Stomach (tissue), 9 donors: ENCODE results near the gene MUC22. TPM values are rescaled to one million over a fixed set of nuclear protein-coding genes. Genes with fewer than 3 reads are reported as not detected.
"Not testable (repeated sequence)": the region's sequence is repeated elsewhere in the genome, so short reads cannot be mapped to it uniquely, and the experiment has no call there.

ENCODE experiments used
- DNase-seq, 2 donors: peaks; one replicate each; pipeline versions ENCODE4 v3.0.0 to v3.0.0-alpha.2; 2013 to 2019
- H3K27ac ChIP-seq, 5 donors: fragments of 200-600 bp in 4 of 5; sonication (generic) in 4 of 5; one replicate each; pipeline ENCODE4 v1.5.1; 2013 to 2019; ENCODE audit warnings: mild to moderate bottlenecking in 1 of 5, moderate library complexity in 1 of 5
- H3K27me3 ChIP-seq, 3 donors: fragments of 200-600 bp; sonication (generic); one replicate each; pipeline ENCODE4 v1.5.1; 2017 to 2019; ENCODE audit warnings: mixed run types in 1 of 3
- H3K36me3 ChIP-seq, 4 donors: fragments of 200-600 bp; sonication (generic); 1 replicate in 3 of 4; 2 replicates in 1 of 4; pipeline ENCODE4 v1.5.1; 2016 to 2019
- H3K4me1 ChIP-seq, 4 donors: fragments of 200-600 bp; sonication (generic); one replicate each; pipeline ENCODE4 v1.5.1; 2016 to 2019
- H3K4me3 ChIP-seq, 4 donors: fragments of 200-600 bp; sonication (generic) in 3 of 4; one replicate each; pipeline ENCODE4 v1.5.1; 2016 to 2019; ENCODE audit warnings: mild to moderate bottlenecking in 1 of 4
- H3K9me3 ChIP-seq, 4 donors: fragments of 200-600 bp; sonication (generic); one replicate each; pipeline ENCODE4 v1.5.1; 2016 to 2019
- CTCF ChIP-seq, 7 experiments: fragments of 450-650 bp in 4 of 7; fragments of 200-600 bp in 3 of 7; sonication (generic) in 3 of 7; IDR thresholded peaks; one replicate each; pipeline ENCODE4 v1.5.1; 2016 to 2019; ENCODE audit warnings: antibody characterized with exemption in 7 of 7, control low read depth in 2 of 7, mild to moderate bottlenecking in 1 of 7
- EP300 ChIP-seq: sonication (generic); formaldehyde crosslinking; IDR thresholded peaks from one replicate; pipeline ENCODE4 v1.6.1; 2017; ENCODE audit warnings: antibody characterized with exemption
- POLR2A ChIP-seq, 4 donors: fragments of 450-650 bp; IDR thresholded peaks; one replicate each; pipeline ENCODE4 v1.6.1; 2016; ENCODE audit warnings: antibody characterized with exemption in 4 of 4, control low read depth in 2 of 4, mild to moderate bottlenecking in 1 of 4, moderate library complexity in 1 of 4
- POLR2AphosphoS5 ChIP-seq, 3 donors: sonication (generic); formaldehyde crosslinking; IDR thresholded peaks; one replicate each; pipeline ENCODE4 v1.6.1; 2016; ENCODE audit warnings: antibody characterized with exemption in 3 of 3
- WGBS, 5 donors: extraction: QIAGEN DNeasy Blood & Tissue Kit in 3 of 5; methylation state at CpG; one replicate each; pipeline versions ENCODE4 v1.1.5 to v1.1.7; 2013 to 2018; 5-methylcytosine and 5-hydroxymethylcytosine counted together
- intact Hi-C: fragments of 100-400 bp; cut with DNase I; formaldehyde crosslinking; loops from one replicate; pipeline ENCODE4 v1.15.1; 2023; ENCODE audit warnings: low total_unique reads
- polyA plus RNA-seq, 3 donors: library from polyadenylated mRNA; stranded (reverse); fragments of 200-250 nt; gene quantifications; one replicate each; pipeline ENCODE4 v1.2.3, GENCODE V29; 2013
- total RNA-seq, 5 donors: library from RNA; depleted of rRNA; stranded (reverse); fragments of >200 nt; gene quantifications; one replicate each; pipeline versions ENCODE4 v1.1.0 to v1.2.3, GENCODE V29; 2014 to 2016
- donor health status: healthy with polysubstance abuse.
- donor health status: Bipolar disorder and iron deficiency.
- donor health status: healthy.

Gene MUC22
- total and polyA plus RNA-seq, 8 donors = 0.65 TPM; not detected in 7

GRCh38 chr6:31063906-31064435 lies 53.7 kb downstream of the MUC22 start:
- TF ChIP-seq POLR2A (IDR thresholded peaks at IDR 0.05) = no peak
- no peak for TF ChIP-seq POLR2AphosphoS5 (IDR thresholded peaks at IDR 0.05)
- TF ChIP-seq CTCF (IDR thresholded peaks at IDR 0.05) = no peak
- no peak for TF ChIP-seq EP300
- intact Hi-C loops = no loop called here
- no peak overlapping the region for H3K4me3 ChIP-seq

GRCh38 chr6:31065556-31065955 lies 55.3 kb downstream of the MUC22 start:
- TF ChIP-seq EP300 (no peak), POLR2A (IDR thresholded peaks at IDR 0.05) (no peak), POLR2AphosphoS5 (IDR thresholded peaks at IDR 0.05) (no peak), CTCF (IDR thresholded peaks at IDR 0.05) (no peak)
- H3K36me3 ChIP-seq = no peaks in the 10 kb centered on the region
- intact Hi-C loops = no loop called here
- no peak for DNase-seq
- H3K4me3 ChIP-seq = no peak overlapping the region
- no peak overlapping the region for H3K27ac ChIP-seq
- H3K27me3 ChIP-seq = no peaks in the 10 kb centered on the region
- H3K9me3 ChIP-seq = no peaks in the 10 kb centered on the region
- H3K4me1 ChIP-seq = peaks cover 0 to 9% (median 0%) of the 10 kb centered on the region in 4 donors
- WGBS, 5 donors = 49 to 79% (median 62%) methylated on average over 2 of the region's 2 CpGs

More at GRCh38 chr6:31063906-31064435, 53.7 kb downstream of the MUC22 start:
- no peaks in the 10 kb centered on the region for H3K9me3 ChIP-seq
- no peaks in the 10 kb centered on the region for H3K36me3 ChIP-seq
- H3K27me3 ChIP-seq = no peaks in the 10 kb centered on the region
- H3K27ac ChIP-seq = no peak overlapping the region
- H3K4me1 ChIP-seq = peaks cover 0 to 7% (median 0%) of the 10 kb centered on the region in 4 donors
- DNase-seq = no peak
- 67 to 81% (median 70%) methylated on average over 7 of the region's 7 CpGs for WGBS, 5 donors

GRCh38 chr6:31067028-31067427 lies 56.8 kb downstream of the MUC22 start:
- intact Hi-C loops, DNase-seq, H3K4me1 ChIP-seq, H3K36me3 ChIP-seq, H3K27me3 ChIP-seq, H3K27ac ChIP-seq, H3K4me3 ChIP-seq, H3K9me3 ChIP-seq: not testable (repeated sequence)
- WGBS, 5 donors = 82 to 94% (median 87%) methylated on average over 7 to 24 of the region's 32 CpGs

- H3K4me1 ChIP-seq = peaks cover 0 to 18% (median 7%) of the 10 kb centered on the region in 4 donors
- intact Hi-C loops, DNase-seq, H3K27me3 ChIP-seq, H3K9me3 ChIP-seq, H3K27ac ChIP-seq, H3K4me3 ChIP-seq, H3K36me3 ChIP-seq: not testable (repeated sequence)
- WGBS, 5 donors = 61 to 93% (median 87%) methylated on average over 3 to 7 of the region's 11 CpGs
Observed at GRCh38 chr6:31067891-31068668, 57.8 kb downstream of the MUC22 start.

GRCh38 chr6:31068669-31069340 lies 58.5 kb downstream of the MUC22 start:
- Histone ChIP-seq H3K9me3 (no peaks in the 10 kb centered on the region), H3K27ac (no peak overlapping the region), H3K27me3 (no peaks in the 10 kb centered on the region), H3K36me3 (no peaks in the 10 kb centered on the region), H3K4me1 (peaks cover 0 to 22% (median 9%) of the 10 kb centered on the region in 4 donors), H3K4me3 (no peak overlapping the region)
- TF ChIP-seq POLR2AphosphoS5 (IDR thresholded peaks at IDR 0.05) (peak in 1 of 3 donors; percentile 73), CTCF (IDR thresholded peaks at IDR 0.05) (peak in 5 of 7 experiments; percentile 80 to 96 (median 87)), POLR2A (IDR thresholded peaks at IDR 0.05) (no peak), EP300 (no peak)
- WGBS, 5 donors = 40 to 48% (median 46%) methylated on average over 13 of the region's 13 CpGs
- intact Hi-C loops = no loop called here
- DNase-seq = peak; percentile 82 to 92
